HG03280 (cell line): Measurements from ENCODE around the gene SKA2.
A peak's percentile ranks its signal among the peaks of the same experiment; 100 is the strongest.
"Not testable (repeated sequence)": the region's sequence is repeated elsewhere in the genome, so short reads cannot be mapped to it uniquely, and the experiment has no call there.

ENCODE experiments used
- ATAC-seq: cut with Tn5 transposase; IDR thresholded peaks from one replicate; pipeline ENCODE4 v1.9.1; 2021; ENCODE audit warnings: mild to moderate bottlenecking, moderate library complexity; ENCODE audit not compliant: unreplicated experiment

SKA2 gene

GRCh38 chr17:59154721-59155438 lies at the start of gene SKA2:
Gene SKA2, minus strand, starts transcription at chr17:59155186. Its CDS starts 23 bp downstream, at chr17:59155163.
- ATAC-seq, result peak; percentile 84

- no peak for ATAC-seq
Measured at GRCh38 chr17:59202320-59202719, 47.3 kb upstream of the SKA2 start.

GRCh38 chr17:59199398-59199797 lies 44.4 kb upstream of the SKA2 start:
- no peak for ATAC-seq

- no peak for ATAC-seq
Measured at GRCh38 chr17:59193336-59193862, 38.4 kb upstream of the SKA2 start.

GRCh38 chr17:59190806-59191205 lies 35.8 kb upstream of the SKA2 start:
- ATAC-seq, result no peak

- no peak for ATAC-seq
Measured at GRCh38 chr17:59186850-59187249, 31.9 kb upstream of the SKA2 start.

GRCh38 chr17:59185997-59186396 lies 31.0 kb upstream of the SKA2 start:
- no peak for ATAC-seq

GRCh38 chr17:59181481-59181880 lies 26.5 kb upstream of the SKA2 start:
- ATAC-seq, result no peak

GRCh38 chr17:59180626-59181025 lies 25.6 kb upstream of the SKA2 start:
- no peak for ATAC-seq

- not testable (repeated sequence) for ATAC-seq
Measured at GRCh38 chr17:59179601-59180000, 24.6 kb upstream of the SKA2 start.

- ATAC-seq, result no peak
Measured at GRCh38 chr17:59178266-59178985, 23.4 kb upstream of the SKA2 start.

GRCh38 chr17:59175076-59175475 lies 20.1 kb upstream of the SKA2 start:
- no peak for ATAC-seq

GRCh38 chr17:59174671-59175070 lies 19.7 kb upstream of the SKA2 start:
- ATAC-seq, result no peak

- no peak for ATAC-seq
Measured at GRCh38 chr17:59172436-59173004, 17.5 kb upstream of the SKA2 start.

GRCh38 chr17:59167571-59168001 lies 12.6 kb upstream of the SKA2 start:
- no peak for ATAC-seq

GRCh38 chr17:59165933-59166342 lies 11.0 kb upstream of the SKA2 start:
- ATAC-seq, result peak; percentile 65

GRCh38 chr17:59161477-59161876 lies 6.5 kb upstream of the SKA2 start:
- no peak for ATAC-seq

- ATAC-seq, result no peak
Measured at GRCh38 chr17:59160157-59161025, 5.4 kb upstream of the SKA2 start.

GRCh38 chr17:59155439-59156177 lies 622 bp upstream of the SKA2 start, which contains the start of gene PRR11:
Gene PRR11, plus strand, starts transcription at chr17:59155746. Its CDS starts 14,007 bp downstream, at chr17:59169753.
- ATAC-seq, result peak; percentile 84

- no peak for ATAC-seq
Measured at GRCh38 chr17:59154292-59154720, 680 bp downstream of the SKA2 start.
